Measurements from ENCODE around the gene UBLCP1. TPM values are rescaled to one million over a fixed set of nuclear protein-coding genes. Genes with fewer than 3 reads are reported as not detected.

UBLCP1 gene
- total and polyA plus RNA-seq, 2 donors (not counting 3 experiments of a cell fraction or from before 2014, with no cell fraction given), result 5.9 to 20.3 TPM

DNA sequence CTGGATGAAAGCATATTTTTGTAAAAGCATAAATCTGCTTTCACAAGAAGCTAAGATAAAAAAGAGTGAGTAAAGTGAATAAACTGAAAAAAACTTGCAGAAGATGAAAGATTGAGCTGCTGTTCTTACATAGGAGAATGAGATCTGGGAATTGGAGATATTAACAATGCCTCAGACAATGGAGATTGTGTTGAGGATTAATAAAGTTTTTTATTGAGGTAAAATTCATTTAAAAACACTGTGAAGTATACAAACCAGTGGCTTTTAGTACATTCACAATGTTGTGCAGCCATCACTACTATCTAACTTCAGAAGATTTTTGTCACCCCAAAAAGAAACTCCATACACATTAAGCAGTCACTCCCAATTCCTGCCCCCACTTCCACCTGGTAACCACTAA is 19.7 kb upstream of the UBLCP1 start:
- DNase-seq (ENCODE audit: low read depth, low spot score), result no peak
- H3K4me1 ChIP-seq (ENCODE audit: control insufficient read depth, extremely low read depth, insufficient read depth, low read length), result no peaks in the 10 kb centered on the region
- BruUV-seq (replicated peaks), result no TSS peak
- intact Hi-C loops (cut with micrococcal nuclease), result no loop called here
- dilution Hi-C loops (cut with MboI; ENCODE audit: extremely low pct_ligation_motif_present, low sequenced_read_pairs), result no loop called here
- no peak overlapping the region for H3K4me3 ChIP-seq (replicated peaks in 1 of 3; ENCODE audit: insufficient read depth in 1 of 3, low read depth in 1 of 3, low read length in 3 of 3)
- TF ChIP-seq POLR2AphosphoS5 (IDR thresholded peaks at IDR 0.05; ENCODE audit: insufficient read depth, low read depth, low read length), result no peak
- TF ChIP-seq, protein P1, sequence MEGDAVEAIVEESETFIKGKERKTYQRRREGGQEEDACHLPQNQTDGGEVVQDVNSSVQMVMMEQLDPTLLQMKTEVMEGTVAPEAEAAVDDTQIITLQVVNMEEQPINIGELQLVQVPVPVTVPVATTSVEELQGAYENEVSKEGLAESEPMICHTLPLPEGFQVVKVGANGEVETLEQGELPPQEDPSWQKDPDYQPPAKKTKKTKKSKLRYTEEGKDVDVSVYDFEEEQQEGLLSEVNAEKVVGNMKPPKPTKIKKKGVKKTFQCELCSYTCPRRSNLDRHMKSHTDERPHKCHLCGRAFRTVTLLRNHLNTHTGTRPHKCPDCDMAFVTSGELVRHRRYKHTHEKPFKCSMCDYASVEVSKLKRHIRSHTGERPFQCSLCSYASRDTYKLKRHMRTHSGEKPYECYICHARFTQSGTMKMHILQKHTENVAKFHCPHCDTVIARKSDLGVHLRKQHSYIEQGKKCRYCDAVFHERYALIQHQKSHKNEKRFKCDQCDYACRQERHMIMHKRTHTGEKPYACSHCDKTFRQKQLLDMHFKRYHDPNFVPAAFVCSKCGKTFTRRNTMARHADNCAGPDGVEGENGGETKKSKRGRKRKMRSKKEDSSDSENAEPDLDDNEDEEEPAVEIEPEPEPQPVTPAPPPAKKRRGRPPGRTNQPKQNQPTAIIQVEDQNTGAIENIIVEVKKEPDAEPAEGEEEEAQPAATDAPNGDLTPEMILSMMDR (IDR thresholded peaks at IDR 0.05; ENCODE audit: extremely low read depth in 1 of 2, insufficient read depth in 1 of 2, low read depth in 1 of 2, low read length in 2 of 2), result no peak
- TF ChIP-seq GATA2 (IDR thresholded peaks at IDR 0.05; ENCODE audit: insufficient read depth, insufficient read length, low read depth, low read length), result no peak
- TF ChIP-seq, protein P2, sequence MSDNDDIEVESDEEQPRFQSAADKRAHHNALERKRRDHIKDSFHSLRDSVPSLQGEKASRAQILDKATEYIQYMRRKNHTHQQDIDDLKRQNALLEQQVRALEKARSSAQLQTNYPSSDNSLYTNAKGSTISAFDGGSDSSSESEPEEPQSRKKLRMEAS (IDR thresholded peaks at IDR 0.05; ENCODE audit: insufficient read depth, insufficient read length), result no peak
- TF ChIP-seq MYC (IDR thresholded peaks at IDR 0.05; ENCODE audit: low read depth, low read length), result no peak
- no peak for FAIRE-seq
- no peak overlapping the region for H3K9ac ChIP-seq (replicated peaks; ENCODE audit: extremely low read depth, insufficient read depth, low read length)
- peaks cover 0 to 6% of the 10 kb centered on the region in 2 experiments for H3K27me3 ChIP-seq (ENCODE audit: control insufficient read depth in 2 of 2, insufficient read depth in 2 of 2, low read length in 2 of 2)
- no peaks in the 10 kb centered on the region for H4K20me1 ChIP-seq (replicated peaks; ENCODE audit: control insufficient read depth, extremely low read depth, insufficient read depth, low read length)
- CTCF ChIA-PET, result interaction anchor here (0.7 to 1.3 kb wide), 2 partner anchors 32 to 86 kb away, joined by 3 to 6 read pairs; no protein-coding TSS in a partner anchor
- H3K9me3 ChIP-seq (replicated peaks; ENCODE audit: control insufficient read depth, insufficient read depth, low read length), result no peaks in the 10 kb centered on the region
- H2AFZ ChIP-seq (ENCODE audit: low read depth, low read length), result no peak overlapping the region
- no peaks in the 10 kb centered on the region for H3K36me3 ChIP-seq (ENCODE audit: control insufficient read depth in 2 of 2, extremely low read depth in 1 of 2, insufficient read depth in 2 of 2, low read length in 2 of 2)
- H3K9me1 ChIP-seq (replicated peaks; ENCODE audit: control insufficient read depth, extremely low read depth, insufficient read depth, low read length), result no peaks in the 10 kb centered on the region
- no peaks in the 10 kb centered on the region for H3K79me2 ChIP-seq (ENCODE audit: control insufficient read depth, insufficient read depth, low read length)
- H3K27ac ChIP-seq (ENCODE audit: insufficient read depth, low read depth, low read length), result no peak overlapping the region
- POLR2A ChIA-PET, result no interaction called here
- no peak overlapping the region for H3K4me2 ChIP-seq (ENCODE audit: insufficient read depth, low read length)

DNA sequence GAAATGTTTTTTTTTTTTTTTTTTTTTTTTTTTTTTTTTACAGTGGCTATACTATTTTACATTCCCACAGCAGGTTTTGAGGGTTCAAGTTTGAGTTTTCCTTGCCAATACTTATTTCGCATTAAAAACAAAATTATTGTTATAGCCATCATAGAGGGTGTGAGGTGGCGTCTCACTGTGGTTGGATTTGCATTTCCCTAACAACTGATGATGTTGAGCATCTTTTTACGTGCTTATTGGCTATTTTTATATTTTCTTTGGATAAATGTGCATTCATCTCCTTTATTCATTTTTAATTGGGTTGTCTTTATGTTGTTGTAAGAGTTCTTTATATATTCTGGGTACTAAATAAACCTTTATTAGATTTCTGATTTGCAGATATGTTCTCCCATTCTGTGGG is 18.9 kb upstream of the UBLCP1 start:
- Histone ChIP-seq H3K9me1 (replicated peaks; ENCODE audit: control insufficient read depth, extremely low read depth, insufficient read depth, low read length) (no peaks in the 10 kb centered on the region), H3K9ac (replicated peaks; ENCODE audit: extremely low read depth, insufficient read depth, low read length) (no peak overlapping the region), H3K79me2 (ENCODE audit: control insufficient read depth, insufficient read depth, low read length) (no peaks in the 10 kb centered on the region), H3K4me1 (ENCODE audit: control insufficient read depth, extremely low read depth, insufficient read depth, low read length) (no peaks in the 10 kb centered on the region), H3K9me3 (replicated peaks; ENCODE audit: control insufficient read depth, insufficient read depth, low read length) (no peaks in the 10 kb centered on the region), H2AFZ (ENCODE audit: low read depth, low read length) (no peak overlapping the region), H3K27me3 (ENCODE audit: control insufficient read depth in 2 of 2, insufficient read depth in 2 of 2, low read length in 2 of 2) (peaks cover 0 to 6% of the 10 kb centered on the region in 2 experiments), H3K4me2 (ENCODE audit: insufficient read depth, low read length) (no peak overlapping the region), H3K4me3 (replicated peaks in 1 of 3; ENCODE audit: insufficient read depth in 1 of 3, low read depth in 1 of 3, low read length in 3 of 3) (no peak overlapping the region), H3K27ac (ENCODE audit: insufficient read depth, low read depth, low read length) (no peak overlapping the region), H4K20me1 (replicated peaks; ENCODE audit: control insufficient read depth, extremely low read depth, insufficient read depth, low read length) (no peaks in the 10 kb centered on the region), H3K36me3 (ENCODE audit: control insufficient read depth in 2 of 2, extremely low read depth in 1 of 2, insufficient read depth in 2 of 2, low read length in 2 of 2) (no peaks in the 10 kb centered on the region)
- CTCF ChIA-PET, result interaction anchor here (0.7 kb wide), 1 partner anchor 31 kb away, joined by 3 read pairs; no protein-coding TSS in a partner anchor
- FAIRE-seq (no peak), DNase-seq (ENCODE audit: low read depth, low spot score) (no peak)
- no TSS peak for BruUV-seq (replicated peaks)
- intact Hi-C loops (cut with micrococcal nuclease) (no loop called here), dilution Hi-C loops (cut with MboI; ENCODE audit: extremely low pct_ligation_motif_present, low sequenced_read_pairs) (no loop called here)
- TF ChIP-seq POLR2A (IDR thresholded peaks at IDR 0.05; ENCODE audit: low read depth, low read length), result no peak
- no peak for TF ChIP-seq MYC (IDR thresholded peaks at IDR 0.05; ENCODE audit: low read depth, low read length)
- no peak for TF ChIP-seq POLR2AphosphoS5 (IDR thresholded peaks at IDR 0.05; ENCODE audit: insufficient read depth, low read depth, low read length)
- no peak for TF ChIP-seq JUN (IDR thresholded peaks at IDR 0.05; ENCODE audit: borderline replicate concordance, insufficient read depth, insufficient read length, low read depth)
- no peak for TF ChIP-seq FOS (IDR thresholded peaks at IDR 0.05; ENCODE audit: borderline replicate concordance, insufficient read depth, low read length)
- TF ChIP-seq, protein P2 (IDR thresholded peaks at IDR 0.05; ENCODE audit: insufficient read depth, insufficient read length), result no peak
- no peak for TF ChIP-seq EZH2 (IDR thresholded peaks at IDR 0.05; ENCODE audit: borderline replicate concordance, low read depth, low read length, severe bottlenecking)
- TF ChIP-seq, protein P1 (IDR thresholded peaks at IDR 0.05; ENCODE audit: extremely low read depth in 1 of 2, insufficient read depth in 1 of 2, low read depth in 1 of 2, low read length in 2 of 2), result no peak
- no peak for TF ChIP-seq GATA2 (IDR thresholded peaks at IDR 0.05; ENCODE audit: insufficient read depth, insufficient read length, low read depth, low read length)
- POLR2A ChIA-PET, result no interaction called here

Measured in endothelial cell of umbilical vein (primary cell).